ENCODE data around the gene RAB11FIP3. TPM values are rescaled to one million over a fixed set of nuclear protein-coding genes. Genes with fewer than 3 reads are reported as not detected.

Gene RAB11FIP3
- total RNA-seq, 1 donor from 2014 or later, result 44.1 TPM

DNA sequence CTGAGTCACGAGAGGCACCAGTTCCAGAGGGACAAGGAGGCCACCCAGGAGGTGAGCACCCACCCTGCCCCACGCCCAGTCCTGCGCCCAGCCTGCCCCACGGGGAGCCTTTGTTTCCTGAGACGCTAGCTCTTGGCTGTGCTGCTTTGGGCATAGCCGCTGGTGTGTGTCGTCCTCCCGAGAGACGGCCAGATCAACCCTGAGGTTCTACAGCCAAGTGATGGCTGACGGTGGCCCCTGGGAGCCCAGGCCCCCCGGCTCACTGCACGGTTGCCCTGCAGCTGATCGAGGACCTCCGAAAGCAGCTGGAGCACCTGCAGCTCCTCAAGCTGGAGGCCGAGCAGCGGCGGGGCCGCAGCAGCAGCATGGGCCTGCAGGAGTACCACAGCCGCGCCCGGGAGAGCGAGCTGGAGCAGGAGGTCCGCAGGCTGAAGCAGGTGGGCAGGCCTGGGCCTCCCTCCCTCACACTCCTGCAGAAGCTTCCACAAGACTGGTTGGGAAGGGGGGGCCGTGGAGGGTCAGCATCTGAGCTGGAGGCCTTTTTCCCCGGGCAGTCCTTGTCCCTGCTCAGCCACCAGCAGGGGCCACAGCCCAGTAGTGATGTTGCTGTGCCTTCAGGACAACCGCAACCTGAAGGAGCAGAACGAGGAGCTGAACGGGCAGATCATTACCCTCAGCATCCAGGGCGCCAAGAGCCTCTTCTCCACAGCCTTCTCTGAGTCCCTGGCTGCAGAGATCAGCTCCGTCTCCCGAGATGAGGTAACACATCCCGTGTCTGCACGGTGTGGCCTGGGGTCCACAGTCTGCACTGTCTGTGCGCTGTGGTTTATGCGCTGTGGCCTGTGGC is 94.6 kb downstream of the RAB11FIP3 start:
- DNase-seq (no peak), ATAC-seq (no peak)
- no peaks in the 10 kb centered on the region for H3K4me1 ChIP-seq
- no peak overlapping the region for H3K4me3 ChIP-seq
- no peak overlapping the region for H3K27ac ChIP-seq
- no peak for TF ChIP-seq CTCF (IDR thresholded peaks at IDR 0.05)
- H3K27me3 ChIP-seq, result no peaks in the 10 kb centered on the region
- H3K9me3 ChIP-seq, result no peaks in the 10 kb centered on the region
- peaks cover 32% of the 10 kb centered on the region for H3K36me3 ChIP-seq
- intact Hi-C loops (cut with DNase I), result no loop called here

- intact Hi-C loops (cut with DNase I), result no loop called here
- H3K27ac ChIP-seq, result no peak overlapping the region
- H3K36me3 ChIP-seq, result peaks cover 30% of the 10 kb centered on the region
- H3K4me1 ChIP-seq, result peaks cover 2% of the 10 kb centered on the region
- DNase-seq (no peak), ATAC-seq (no peak)
- H3K27me3 ChIP-seq, result no peaks in the 10 kb centered on the region
- no peak for TF ChIP-seq CTCF (IDR thresholded peaks at IDR 0.05)
- no peaks in the 10 kb centered on the region for H3K9me3 ChIP-seq
- H3K4me3 ChIP-seq, result no peak overlapping the region
Measured at GRCh38 chr16:520847-521246, 95.4 kb downstream of the RAB11FIP3 start.

GRCh38 chr16:521381-522210 is 96.1 kb downstream of the RAB11FIP3 start:
- H3K9me3 ChIP-seq, result no peaks in the 10 kb centered on the region
- no peak overlapping the region for H3K4me3 ChIP-seq
- no peaks in the 10 kb centered on the region for H3K27me3 ChIP-seq
- H3K27ac ChIP-seq, result no peak overlapping the region
- TF ChIP-seq CTCF (IDR thresholded peaks at IDR 0.05), result no peak
- intact Hi-C loops (cut with DNase I), result no loop called here
- H3K36me3 ChIP-seq, result peaks cover 22% of the 10 kb centered on the region
- H3K4me1 ChIP-seq, result peaks cover 9% of the 10 kb centered on the region
- DNase-seq, result no peak
- ATAC-seq, result no peak

DNA sequence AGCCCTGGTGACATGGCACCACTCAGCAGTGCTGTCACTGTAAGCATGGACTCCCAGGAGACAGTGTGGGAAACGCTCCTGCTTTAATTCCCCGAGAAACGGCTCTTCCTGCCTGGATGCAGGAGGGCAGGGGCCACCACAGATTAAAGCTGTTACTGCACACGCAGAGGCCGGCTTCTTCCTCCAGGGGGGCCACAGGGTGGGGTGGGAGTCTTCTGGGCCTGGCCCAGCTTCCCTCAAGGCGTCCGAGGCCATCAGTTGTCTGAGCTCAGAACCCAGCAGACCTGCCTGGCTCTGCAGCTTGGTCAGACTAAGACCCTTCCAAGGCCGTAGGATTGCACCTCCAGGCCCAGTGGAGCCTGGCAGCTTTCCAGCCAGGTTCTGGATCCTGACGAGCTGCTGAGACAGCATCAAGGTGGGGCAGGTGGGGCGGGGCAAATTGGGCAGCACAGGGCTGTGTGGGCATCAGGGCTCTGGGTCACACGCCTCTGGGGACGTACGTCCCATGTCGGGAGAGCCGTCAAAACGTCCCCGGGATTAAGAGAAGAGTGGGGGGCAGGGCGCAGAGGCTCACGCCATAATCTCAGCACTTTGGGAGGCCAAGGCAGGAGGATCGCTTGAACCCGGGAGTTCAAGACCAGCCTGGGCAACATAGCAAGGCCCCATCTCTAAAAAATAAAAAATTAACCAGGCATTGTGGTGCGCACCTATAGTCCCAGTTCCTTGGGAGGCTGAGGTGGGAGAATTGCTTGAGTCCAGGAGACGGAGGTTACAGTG is 97.1 kb downstream of the RAB11FIP3 start:
- intact Hi-C loops (cut with DNase I), result no loop called here
- DNase-seq (no peak), ATAC-seq (no peak)
- Histone ChIP-seq H3K27ac (no peak overlapping the region), H3K27me3 (no peaks in the 10 kb centered on the region), H3K9me3 (no peaks in the 10 kb centered on the region), H3K4me1 (peaks cover 9% of the 10 kb centered on the region), H3K36me3 (peaks cover 20% of the 10 kb centered on the region), H3K4me3 (no peak overlapping the region)
- TF ChIP-seq CTCF (IDR thresholded peaks at IDR 0.05), result no peak

- no peak overlapping the region for H3K4me3 ChIP-seq
- no peak overlapping the region for H3K27ac ChIP-seq
- intact Hi-C loops (cut with DNase I), result no loop called here
- TF ChIP-seq CTCF (IDR thresholded peaks at IDR 0.05), result no peak
- no peak for ATAC-seq
- DNase-seq, result no peak
- H3K4me1 ChIP-seq, result peaks cover 9% of the 10 kb centered on the region
- H3K36me3 ChIP-seq, result peaks cover 20% of the 10 kb centered on the region
- H3K27me3 ChIP-seq, result no peaks in the 10 kb centered on the region
- H3K9me3 ChIP-seq, result no peaks in the 10 kb centered on the region
Measured at GRCh38 chr16:523097-523741, 97.8 kb downstream of the RAB11FIP3 start.

Measured in upper lobe of right lung (tissue), 1 donor.